ENCODE results near the gene TSSK6. TPM values are rescaled to one million over a fixed set of nuclear protein-coding genes. Genes with fewer than 3 reads are reported as not detected.

Gene TSSK6
- total RNA-seq, result 1 to 10 TPM; 1.2 to 2.3 TPM
- under 1 TPM; 0.21 to 0.95 TPM for polyA plus RNA-seq

GRCh38 chr19:19514881-19515641 lies at the start of gene TSSK6:
TSSK6 (minus strand) TSS chr19:19515548; CDS start chr19:19515427, 121 bp downstream.
- Histone ChIP-seq H3K27ac (ENCODE audit: low read depth in 1 of 2, low read length in 2 of 2) (peak within 1 kb of the TSS; percentile 81 to 84), H3K36me3 (ENCODE audit: control insufficient read depth in 4 of 4, insufficient read depth in 3 of 4, low read depth in 1 of 4, low read length in 3 of 4) (no peaks in the 10 kb centered on the region), H3K4me3 (ENCODE audit: low read depth in 1 of 3, low read length in 3 of 3) (peak within 1 kb of the TSS; percentile 56 to 98 (median 92)), H3K27me3 (ENCODE audit: control insufficient read depth in 4 of 4, insufficient read depth in 4 of 4, low read length in 3 of 4) (no peaks in the 10 kb centered on the region), H3K9me3 (ENCODE audit: control insufficient read depth in 4 of 4, low read length in 3 of 4) (no peaks in the 10 kb centered on the region), H3K9ac (ENCODE audit: low read depth in 1 of 2, low read length in 2 of 2) (peak within 1 kb of the TSS; percentile 78 to 91), H3K4me1 (ENCODE audit: control insufficient read depth in 4 of 4, insufficient read depth in 4 of 4, low read length in 3 of 4) (peaks cover 6 to 17% (median 11%) of the 10 kb centered on the region in 4 donors)
- no peak for DNase-seq (ENCODE audit: low spot score)
- 82% methylated on average over 74 of the region's 74 CpGs for WGBS
- TF ChIP-seq REST (IDR thresholded peaks at IDR 0.05) (no peak), RXRA (IDR thresholded peaks at IDR 0.05) (no peak), HNF4G (IDR thresholded peaks at IDR 0.05) (no peak), FOXA2 (IDR thresholded peaks at IDR 0.05) (no peak), YY1 (IDR thresholded peaks at IDR 0.05) (no peak), FOXA1 (IDR thresholded peaks at IDR 0.05) (no peak), GABPA (IDR thresholded peaks at IDR 0.05 in 1 of 2, conservative IDR thresholded peaks at IDR 0.05 in 1 of 2) (no peak), NR2F2 (IDR thresholded peaks at IDR 0.05) (no peak), JUND (IDR thresholded peaks at IDR 0.05) (no peak)
- TF ChIP-seq, protein P1, sequence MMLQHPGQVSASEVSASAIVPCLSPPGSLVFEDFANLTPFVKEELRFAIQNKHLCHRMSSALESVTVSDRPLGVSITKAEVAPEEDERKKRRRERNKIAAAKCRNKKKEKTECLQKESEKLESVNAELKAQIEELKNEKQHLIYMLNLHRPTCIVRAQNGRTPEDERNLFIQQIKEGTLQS (IDR thresholded peaks at IDR 0.05), result no peak

DNA sequence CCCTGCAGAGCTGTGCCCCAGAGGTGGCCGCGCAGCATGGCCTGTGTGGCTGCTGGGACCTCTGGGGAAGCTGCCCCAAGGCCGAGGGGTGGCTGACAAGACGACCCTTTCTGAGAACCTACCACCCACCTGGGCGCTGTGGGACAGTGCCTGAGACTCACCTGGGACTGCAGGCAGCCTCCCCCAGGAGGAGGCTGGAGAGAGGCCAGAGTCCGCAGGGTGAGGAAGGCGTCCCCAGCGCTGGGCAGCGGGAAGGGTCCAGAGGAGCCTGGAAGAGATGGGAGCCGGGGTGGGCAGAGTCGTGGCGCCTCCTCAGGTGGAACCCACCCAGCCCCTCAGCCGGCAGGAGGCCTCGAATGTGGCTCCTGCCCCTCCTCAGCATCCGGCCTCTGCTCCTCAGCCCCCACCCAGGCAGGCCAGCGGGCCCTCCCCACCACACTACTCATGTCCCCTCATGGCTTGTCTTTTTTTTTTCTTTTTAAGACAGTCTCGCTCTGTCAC lies 48.0 kb upstream of the TSSK6 start:
- no peak for DNase-seq (ENCODE audit: low spot score)
- H3K27ac ChIP-seq (ENCODE audit: low read depth in 1 of 2, low read length in 2 of 2), result no peak overlapping the region
- no peak overlapping the region for H3K4me3 ChIP-seq (ENCODE audit: low read depth in 1 of 3, low read length in 3 of 3)
- WGBS, result 88% methylated on average over 17 of the region's 17 CpGs
- H3K9ac ChIP-seq (ENCODE audit: low read depth in 1 of 2, low read length in 2 of 2), result no peak overlapping the region
- no peaks in the 10 kb centered on the region for H3K9me3 ChIP-seq (ENCODE audit: control insufficient read depth in 4 of 4, low read length in 3 of 4)
- H3K4me1 ChIP-seq (ENCODE audit: control insufficient read depth in 4 of 4, insufficient read depth in 4 of 4, low read length in 3 of 4), result no peaks in the 10 kb centered on the region
- H3K36me3 ChIP-seq (ENCODE audit: control insufficient read depth in 4 of 4, insufficient read depth in 3 of 4, low read depth in 1 of 4, low read length in 3 of 4), result no peaks in the 10 kb centered on the region
- TF ChIP-seq MAX (IDR thresholded peaks at IDR 0.05) (no peak), YY1 (IDR thresholded peaks at IDR 0.05) (no peak), TAF1 (conservative IDR thresholded peaks at IDR 0.05) (no peak), FOXA2 (IDR thresholded peaks at IDR 0.05) (no peak)
- H3K27me3 ChIP-seq (ENCODE audit: control insufficient read depth in 4 of 4, insufficient read depth in 4 of 4, low read length in 3 of 4), result no peaks in the 10 kb centered on the region

DNA sequence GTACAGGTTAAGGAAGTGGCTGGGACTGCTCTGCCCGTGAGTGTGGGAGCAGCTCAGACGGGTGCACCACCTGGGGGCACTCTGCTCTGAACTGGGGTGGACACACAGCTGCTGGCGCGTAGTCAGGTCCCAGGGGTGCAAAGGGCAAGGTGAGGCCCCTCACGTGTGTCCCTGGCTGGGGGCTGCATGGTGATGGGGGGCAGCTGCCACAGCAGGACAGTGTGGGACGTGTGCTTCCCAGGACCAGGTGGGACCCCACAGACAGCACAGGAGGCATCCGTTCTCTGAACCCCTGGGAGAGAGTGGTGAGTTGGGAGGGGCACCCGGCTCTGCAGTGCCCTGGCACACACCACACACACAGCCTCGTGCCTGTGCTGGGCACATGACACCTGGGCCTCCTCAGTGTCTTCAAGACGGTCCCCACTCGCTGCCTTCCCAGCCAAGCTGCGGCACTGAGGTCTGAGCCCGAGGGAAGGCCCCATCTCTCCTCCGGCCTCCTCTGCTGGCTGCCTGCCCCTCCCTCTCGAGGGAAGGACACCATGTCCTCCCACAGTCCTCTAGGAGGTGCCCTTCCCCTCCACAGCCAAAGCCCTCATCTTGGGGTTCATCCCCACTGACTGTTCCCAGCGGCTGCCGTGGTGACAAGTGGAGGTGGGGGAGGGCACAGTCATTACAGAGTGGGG lies 47.5 kb upstream of the TSSK6 start:
- H3K27ac ChIP-seq (ENCODE audit: low read depth in 1 of 2, low read length in 2 of 2), result no peak overlapping the region
- no peak for DNase-seq (ENCODE audit: low spot score)
- no peaks in the 10 kb centered on the region for H3K9me3 ChIP-seq (ENCODE audit: control insufficient read depth in 4 of 4, low read length in 3 of 4)
- no peaks in the 10 kb centered on the region for H3K27me3 ChIP-seq (ENCODE audit: control insufficient read depth in 4 of 4, insufficient read depth in 4 of 4, low read length in 3 of 4)
- H3K4me3 ChIP-seq (ENCODE audit: low read depth in 1 of 3, low read length in 3 of 3), result no peak overlapping the region
- no peaks in the 10 kb centered on the region for H3K36me3 ChIP-seq (ENCODE audit: control insufficient read depth in 4 of 4, insufficient read depth in 3 of 4, low read depth in 1 of 4, low read length in 3 of 4)
- no peaks in the 10 kb centered on the region for H3K4me1 ChIP-seq (ENCODE audit: control insufficient read depth in 4 of 4, insufficient read depth in 4 of 4, low read length in 3 of 4)
- 74% methylated on average over 17 of the region's 17 CpGs for WGBS
- H3K9ac ChIP-seq (ENCODE audit: low read depth in 1 of 2, low read length in 2 of 2), result no peak overlapping the region
- TF ChIP-seq RAD21 (IDR thresholded peaks at IDR 0.05) (no peak), SP1 (IDR thresholded peaks at IDR 0.05) (no peak), TAF1 (conservative IDR thresholded peaks at IDR 0.05) (no peak), HNF4A (conservative IDR thresholded peaks at IDR 0.05) (no peak), RXRA (IDR thresholded peaks at IDR 0.05) (no peak), FOXA2 (IDR thresholded peaks at IDR 0.05) (no peak), JUND (IDR thresholded peaks at IDR 0.05) (no peak), REST (IDR thresholded peaks at IDR 0.05) (no peak)
- TF ChIP-seq, protein P2, sequence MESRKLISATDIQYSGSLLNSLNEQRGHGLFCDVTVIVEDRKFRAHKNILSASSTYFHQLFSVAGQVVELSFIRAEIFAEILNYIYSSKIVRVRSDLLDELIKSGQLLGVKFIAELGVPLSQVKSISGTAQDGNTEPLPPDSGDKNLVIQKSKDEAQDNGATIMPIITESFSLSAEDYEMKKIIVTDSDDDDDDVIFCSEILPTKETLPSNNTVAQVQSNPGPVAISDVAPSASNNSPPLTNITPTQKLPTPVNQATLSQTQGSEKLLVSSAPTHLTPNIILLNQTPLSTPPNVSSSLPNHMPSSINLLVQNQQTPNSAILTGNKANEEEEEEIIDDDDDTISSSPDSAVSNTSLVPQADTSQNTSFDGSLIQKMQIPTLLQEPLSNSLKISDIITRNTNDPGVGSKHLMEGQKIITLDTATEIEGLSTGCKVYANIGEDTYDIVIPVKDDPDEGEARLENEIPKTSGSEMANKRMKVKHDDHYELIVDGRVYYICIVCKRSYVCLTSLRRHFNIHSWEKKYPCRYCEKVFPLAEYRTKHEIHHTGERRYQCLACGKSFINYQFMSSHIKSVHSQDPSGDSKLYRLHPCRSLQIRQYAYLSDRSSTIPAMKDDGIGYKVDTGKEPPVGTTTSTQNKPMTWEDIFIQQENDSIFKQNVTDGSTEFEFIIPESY (IDR thresholded peaks at IDR 0.05), result no peak

All from liver (tissue), 9 donors.